ENCODE data around the gene SNX9.

- TF ChIP-seq EP300 (IDR thresholded peaks at IDR 0.05) (no peak), CTCF (IDR thresholded peaks at IDR 0.05) (no peak), POLR2A (IDR thresholded peaks at IDR 0.05) (no peak), POLR2AphosphoS5 (IDR thresholded peaks at IDR 0.05) (no peak)
Observed at GRCh38 chr6:157921685-157922367, 98.8 kb downstream of the SNX9 start.

All from upper lobe of left lung (tissue), 4 donors.